ENCODE results near the gene MME.

MME gene

GRCh38 chr3:155135003-155135402 is 54.9 kb downstream of the MME start:
- TF ChIP-seq, protein P1, sequence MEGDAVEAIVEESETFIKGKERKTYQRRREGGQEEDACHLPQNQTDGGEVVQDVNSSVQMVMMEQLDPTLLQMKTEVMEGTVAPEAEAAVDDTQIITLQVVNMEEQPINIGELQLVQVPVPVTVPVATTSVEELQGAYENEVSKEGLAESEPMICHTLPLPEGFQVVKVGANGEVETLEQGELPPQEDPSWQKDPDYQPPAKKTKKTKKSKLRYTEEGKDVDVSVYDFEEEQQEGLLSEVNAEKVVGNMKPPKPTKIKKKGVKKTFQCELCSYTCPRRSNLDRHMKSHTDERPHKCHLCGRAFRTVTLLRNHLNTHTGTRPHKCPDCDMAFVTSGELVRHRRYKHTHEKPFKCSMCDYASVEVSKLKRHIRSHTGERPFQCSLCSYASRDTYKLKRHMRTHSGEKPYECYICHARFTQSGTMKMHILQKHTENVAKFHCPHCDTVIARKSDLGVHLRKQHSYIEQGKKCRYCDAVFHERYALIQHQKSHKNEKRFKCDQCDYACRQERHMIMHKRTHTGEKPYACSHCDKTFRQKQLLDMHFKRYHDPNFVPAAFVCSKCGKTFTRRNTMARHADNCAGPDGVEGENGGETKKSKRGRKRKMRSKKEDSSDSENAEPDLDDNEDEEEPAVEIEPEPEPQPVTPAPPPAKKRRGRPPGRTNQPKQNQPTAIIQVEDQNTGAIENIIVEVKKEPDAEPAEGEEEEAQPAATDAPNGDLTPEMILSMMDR (IDR thresholded peaks at IDR 0.05), result no peak
- no peak for TF ChIP-seq ZFX (IDR thresholded peaks at IDR 0.05; ENCODE audit: borderline replicate concordance)
- no peak overlapping the region for H3K27ac ChIP-seq

DNA sequence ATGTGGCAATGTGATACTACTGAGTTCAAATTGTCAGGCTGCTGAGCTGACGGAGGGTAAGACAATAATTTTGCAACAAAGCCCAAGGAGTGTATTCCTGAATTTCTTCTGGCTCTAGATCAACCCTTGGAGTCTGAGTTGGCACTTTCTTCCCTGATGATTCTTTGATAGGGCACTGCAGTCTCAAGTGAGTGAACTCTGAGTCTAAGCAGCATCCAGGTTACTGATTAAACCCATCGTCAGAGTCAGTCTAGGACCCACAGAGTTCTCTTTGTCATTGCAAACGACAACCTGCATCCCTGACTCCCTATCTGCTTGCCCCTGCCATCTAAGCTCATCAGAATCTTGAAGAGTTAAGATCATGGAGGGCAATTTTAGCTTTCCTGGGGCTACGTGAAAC is 58.6 kb downstream of the MME start:
- no peak overlapping the region for H3K27ac ChIP-seq
- TF ChIP-seq, protein P1 (IDR thresholded peaks at IDR 0.05), result no peak
- TF ChIP-seq ZFX (IDR thresholded peaks at IDR 0.05; ENCODE audit: borderline replicate concordance), result no peak

DNA sequence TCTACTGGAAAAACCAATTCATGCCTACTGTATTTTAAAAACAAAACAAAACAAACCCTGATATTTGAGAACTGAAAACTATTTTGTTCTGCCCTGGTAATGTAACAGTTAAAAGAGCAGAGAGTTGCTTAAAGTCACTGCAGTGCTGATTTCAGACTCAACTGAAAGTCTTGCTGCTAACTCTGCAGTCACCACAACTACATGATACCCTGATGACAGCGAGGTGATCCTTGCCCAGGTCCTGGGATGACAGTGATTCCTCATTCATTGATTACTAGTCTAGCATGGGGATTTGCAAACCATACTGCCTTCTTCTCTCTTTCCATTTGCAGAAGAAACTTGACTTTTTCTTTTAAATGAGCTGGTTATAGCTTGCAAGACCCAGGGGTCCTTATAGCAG is 67.5 kb downstream of the MME start:
- no peak overlapping the region for H3K27ac ChIP-seq
- TF ChIP-seq, protein P1 (IDR thresholded peaks at IDR 0.05), result no peak
- TF ChIP-seq ZFX (IDR thresholded peaks at IDR 0.05; ENCODE audit: borderline replicate concordance), result no peak

DNA sequence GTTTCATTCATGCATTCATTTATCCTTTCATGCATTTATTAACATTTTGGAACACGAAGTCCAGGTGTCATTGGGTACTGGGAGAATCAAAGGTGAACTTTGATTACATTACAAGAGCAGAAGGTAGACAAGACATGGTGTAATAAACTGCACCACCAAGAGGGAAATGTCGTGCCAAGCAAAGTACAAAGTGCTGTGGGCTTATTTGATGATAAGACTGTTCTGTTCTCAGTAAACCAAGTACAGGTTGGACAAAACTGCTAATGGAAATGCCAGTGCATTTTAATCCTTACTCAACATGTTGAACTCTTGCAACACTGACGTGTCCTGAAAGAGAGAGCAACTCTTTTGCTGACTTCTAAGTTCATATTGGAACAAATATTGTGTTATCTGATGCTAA is 69.4 kb downstream of the MME start:
- TF ChIP-seq, protein P1 (IDR thresholded peaks at IDR 0.05), result no peak
- TF ChIP-seq ZFX (IDR thresholded peaks at IDR 0.05; ENCODE audit: borderline replicate concordance), result no peak
- no peak overlapping the region for H3K27ac ChIP-seq

GRCh38 chr3:155153242-155154186 is 73.4 kb downstream of the MME start:
- no peak overlapping the region for H3K27ac ChIP-seq
- no peak for TF ChIP-seq ZFX (IDR thresholded peaks at IDR 0.05; ENCODE audit: borderline replicate concordance)
- TF ChIP-seq, protein P1 (IDR thresholded peaks at IDR 0.05), result no peak

GRCh38 chr3:155154255-155154654 is 74.1 kb downstream of the MME start:
- TF ChIP-seq ZFX (IDR thresholded peaks at IDR 0.05; ENCODE audit: borderline replicate concordance), result no peak
- TF ChIP-seq, protein P1 (IDR thresholded peaks at IDR 0.05), result no peak
- no peak overlapping the region for H3K27ac ChIP-seq

DNA sequence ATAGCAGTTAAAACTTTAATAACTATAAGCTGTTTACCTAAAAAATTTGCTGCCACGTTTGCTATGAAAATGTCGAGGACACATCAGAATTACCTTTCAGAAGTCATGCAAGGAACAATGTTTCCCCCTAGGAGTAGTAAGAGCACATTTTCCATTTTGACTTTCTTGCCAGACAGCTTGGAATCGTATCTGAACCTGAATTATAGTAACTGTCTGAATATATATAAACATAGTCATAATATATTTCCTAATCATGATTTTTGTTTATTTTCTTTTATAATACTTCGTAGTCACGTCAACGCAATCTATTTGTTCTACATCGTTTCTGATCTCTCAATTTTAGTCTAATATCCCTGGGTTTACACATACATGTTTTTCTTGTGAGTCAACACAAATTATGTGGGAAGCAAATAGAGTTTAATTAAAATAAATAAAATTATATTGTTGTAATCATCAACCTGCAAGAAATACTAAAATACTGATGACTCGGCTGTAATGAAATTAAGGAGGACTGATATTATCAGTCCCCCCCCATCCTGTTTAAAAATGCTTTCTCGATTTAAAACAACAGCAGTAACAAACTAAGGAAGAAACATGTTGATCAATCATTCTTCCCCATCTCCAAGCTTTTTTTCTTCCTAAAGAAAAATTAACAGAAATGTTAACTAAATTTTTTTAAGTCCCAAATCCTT is 78.4 kb downstream of the MME start:
- no peak for TF ChIP-seq ZFX (IDR thresholded peaks at IDR 0.05; ENCODE audit: borderline replicate concordance)
- TF ChIP-seq, protein P1 (IDR thresholded peaks at IDR 0.05), result no peak
- no peak overlapping the region for H3K27ac ChIP-seq

All from 22Rv1 (cell line).